Astrocyte of the spinal cord (primary cell): Measurements from ENCODE around the gene TCEANC2.
A peak's percentile ranks its signal among the peaks of the same experiment; 100 is the strongest.
"Not testable (repeated sequence)": the region's sequence is repeated elsewhere in the genome, so short reads cannot be mapped to it uniquely, and the experiment has no call there.

Experiments used
- DNase-seq: peaks from one replicate; pipeline ENCODE4 v3.0.0; 2011; ENCODE audit warnings: low read depth, low spot score
- H3K4me3 ChIP-seq: 2 replicates; pipeline ENCODE4 v1.5.1; 2011; ENCODE audit warnings: low read depth, mild to moderate bottlenecking, low read length, moderate library complexity
- in situ Hi-C: cut with HindIII; loops from 2 replicates; pipeline ENCODE4 v1.10.0; 2017; ENCODE audit warnings: low sequenced_read_pairs
- TF ChIP-seq, protein P1 (sequence below): IDR thresholded peaks from 2 replicates; pipeline ENCODE4 v1.5.1; 2012; ENCODE audit warnings: low read depth, mild to moderate bottlenecking, low read length, inconsistent platforms

The TCEANC2 gene

DNA sequence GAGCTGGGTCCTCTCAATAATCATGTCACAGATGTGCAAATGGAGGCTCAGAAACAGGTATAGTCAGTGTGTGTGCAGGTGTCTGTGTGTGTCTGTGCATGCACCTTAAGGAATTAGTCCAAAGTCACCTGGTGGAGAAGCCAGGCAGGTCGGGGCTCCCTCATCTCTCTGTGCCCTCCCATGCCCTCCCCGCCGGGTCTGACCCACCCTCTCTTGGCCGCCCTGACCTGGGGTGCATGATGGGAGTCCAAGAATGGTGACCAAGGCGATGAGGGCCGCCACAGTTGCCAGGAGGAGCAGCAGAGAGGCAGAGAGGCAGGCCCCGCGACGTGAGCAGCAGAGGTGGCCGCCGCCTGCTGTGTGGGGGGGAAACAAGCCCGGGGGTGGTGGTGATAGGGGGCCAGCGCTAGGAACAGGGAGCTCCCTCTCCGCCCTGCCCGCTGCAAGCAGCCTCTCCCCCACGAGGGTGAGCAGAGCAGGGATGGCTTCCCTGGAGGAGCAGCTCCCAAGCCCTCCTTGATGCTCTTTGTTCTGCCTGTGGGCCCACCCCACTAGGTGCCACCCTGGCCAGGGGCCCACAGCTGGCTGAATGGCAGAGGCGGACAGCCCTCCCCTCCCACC, 39.3 kb upstream of the TCEANC2 start:
- TF ChIP-seq, protein P1, sequence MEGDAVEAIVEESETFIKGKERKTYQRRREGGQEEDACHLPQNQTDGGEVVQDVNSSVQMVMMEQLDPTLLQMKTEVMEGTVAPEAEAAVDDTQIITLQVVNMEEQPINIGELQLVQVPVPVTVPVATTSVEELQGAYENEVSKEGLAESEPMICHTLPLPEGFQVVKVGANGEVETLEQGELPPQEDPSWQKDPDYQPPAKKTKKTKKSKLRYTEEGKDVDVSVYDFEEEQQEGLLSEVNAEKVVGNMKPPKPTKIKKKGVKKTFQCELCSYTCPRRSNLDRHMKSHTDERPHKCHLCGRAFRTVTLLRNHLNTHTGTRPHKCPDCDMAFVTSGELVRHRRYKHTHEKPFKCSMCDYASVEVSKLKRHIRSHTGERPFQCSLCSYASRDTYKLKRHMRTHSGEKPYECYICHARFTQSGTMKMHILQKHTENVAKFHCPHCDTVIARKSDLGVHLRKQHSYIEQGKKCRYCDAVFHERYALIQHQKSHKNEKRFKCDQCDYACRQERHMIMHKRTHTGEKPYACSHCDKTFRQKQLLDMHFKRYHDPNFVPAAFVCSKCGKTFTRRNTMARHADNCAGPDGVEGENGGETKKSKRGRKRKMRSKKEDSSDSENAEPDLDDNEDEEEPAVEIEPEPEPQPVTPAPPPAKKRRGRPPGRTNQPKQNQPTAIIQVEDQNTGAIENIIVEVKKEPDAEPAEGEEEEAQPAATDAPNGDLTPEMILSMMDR = no peak
- H3K4me3 ChIP-seq = no peak overlapping the region
- in situ Hi-C loops = no loop called here
- no peak for DNase-seq

DNA sequence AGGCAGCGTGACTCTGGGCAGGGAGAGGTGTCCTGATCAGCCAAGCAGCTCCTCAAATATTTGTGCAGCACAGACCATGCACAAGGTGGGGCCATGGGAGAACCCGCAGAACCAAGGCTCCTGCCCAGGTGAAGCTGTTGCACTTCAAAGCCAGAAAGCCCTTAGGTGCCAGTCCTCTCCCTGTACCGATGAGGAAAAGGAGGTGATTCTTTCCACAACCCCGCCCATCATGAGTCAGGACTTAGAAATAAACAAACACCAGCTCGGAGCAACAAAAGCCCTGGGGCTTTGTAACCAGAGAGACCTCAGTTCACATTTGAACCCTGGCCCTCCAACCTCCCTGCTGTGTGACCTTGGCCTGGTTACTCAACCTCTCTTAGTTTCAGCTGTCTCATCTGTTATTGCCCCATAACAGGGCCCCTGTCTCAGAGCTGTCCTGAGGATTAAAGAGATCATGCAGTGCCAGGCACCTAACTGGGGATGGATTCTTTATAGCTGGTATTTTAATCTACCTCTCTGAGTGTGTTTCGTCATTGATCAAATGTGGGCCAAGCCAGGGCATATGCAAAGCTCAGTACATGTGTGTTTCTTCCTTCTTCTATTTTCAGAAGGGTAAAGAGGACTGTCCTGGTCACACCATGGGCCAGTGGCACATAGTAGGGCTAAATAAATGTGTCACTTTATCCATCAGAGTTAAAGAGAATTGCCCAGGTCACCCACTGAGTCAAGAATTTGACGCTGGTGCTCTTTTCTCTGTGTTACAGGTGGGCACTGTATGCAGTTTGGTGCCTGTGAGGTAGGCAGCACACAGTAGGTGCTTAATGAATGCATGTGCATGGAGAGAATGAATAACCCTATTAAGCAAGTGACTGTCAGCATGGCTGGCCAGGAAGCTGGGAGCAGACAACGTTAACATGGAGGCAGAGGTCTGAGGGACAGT, 36.8 kb upstream of the TCEANC2 start:
- peak; percentile 39 for DNase-seq
- TF ChIP-seq, protein P1 = no peak
- in situ Hi-C loops = no loop called here
- no peak overlapping the region for H3K4me3 ChIP-seq

DNA sequence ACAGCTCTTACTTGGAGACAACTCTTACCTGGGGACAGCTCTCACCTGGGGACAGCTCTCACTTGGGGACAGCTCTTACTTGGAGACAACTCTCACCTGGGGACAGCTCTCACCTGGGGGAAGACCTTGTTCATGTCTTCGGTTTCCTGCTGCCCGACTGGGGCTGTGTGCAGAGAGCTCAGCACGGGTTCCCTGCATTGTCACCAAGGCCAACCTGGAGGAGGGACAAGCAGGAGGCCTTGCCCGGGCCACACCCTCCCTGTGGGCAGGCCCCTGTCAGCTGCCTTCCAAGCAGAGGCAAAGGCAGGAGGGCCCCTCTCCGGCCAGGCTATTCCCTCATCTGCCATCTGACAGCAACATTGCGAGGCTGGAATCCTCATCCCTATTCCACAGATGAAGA, 35.4 kb upstream of the TCEANC2 start, which contains the start of gene LDLRAD1:
LDLRAD1 (minus strand) TSS at position 208 of the 400 bp plus-strand sequence; CDS start at position 134, 74 bp downstream.
- TF ChIP-seq, protein P1 = no peak
- DNase-seq = no peak
- H3K4me3 ChIP-seq = no peak within 1 kb of the TSS
- in situ Hi-C loops = no loop called here

DNA sequence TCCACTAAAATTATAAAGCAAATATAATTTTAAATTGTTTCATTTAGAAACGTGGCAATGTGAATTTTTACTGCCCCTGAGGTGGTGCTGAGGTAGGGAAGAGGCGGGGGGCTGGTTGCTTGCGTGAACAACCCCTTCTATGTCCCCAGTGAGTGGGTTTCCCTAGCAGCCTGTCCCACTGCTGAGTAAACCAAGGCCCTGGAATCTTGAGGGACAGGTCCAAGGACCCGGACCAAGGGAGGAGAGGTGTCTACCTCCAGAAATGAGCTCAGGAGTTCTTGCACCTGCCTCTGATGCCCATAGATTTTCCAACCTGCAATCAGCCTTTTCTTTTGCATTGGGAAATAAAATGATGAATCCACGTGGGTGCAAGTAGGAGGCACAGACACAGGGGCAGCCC, 34.8 kb upstream of the TCEANC2 start:
- TF ChIP-seq, protein P1 = no peak
- H3K4me3 ChIP-seq = no peak overlapping the region
- DNase-seq = no peak
- in situ Hi-C loops = no loop called here

DNA sequence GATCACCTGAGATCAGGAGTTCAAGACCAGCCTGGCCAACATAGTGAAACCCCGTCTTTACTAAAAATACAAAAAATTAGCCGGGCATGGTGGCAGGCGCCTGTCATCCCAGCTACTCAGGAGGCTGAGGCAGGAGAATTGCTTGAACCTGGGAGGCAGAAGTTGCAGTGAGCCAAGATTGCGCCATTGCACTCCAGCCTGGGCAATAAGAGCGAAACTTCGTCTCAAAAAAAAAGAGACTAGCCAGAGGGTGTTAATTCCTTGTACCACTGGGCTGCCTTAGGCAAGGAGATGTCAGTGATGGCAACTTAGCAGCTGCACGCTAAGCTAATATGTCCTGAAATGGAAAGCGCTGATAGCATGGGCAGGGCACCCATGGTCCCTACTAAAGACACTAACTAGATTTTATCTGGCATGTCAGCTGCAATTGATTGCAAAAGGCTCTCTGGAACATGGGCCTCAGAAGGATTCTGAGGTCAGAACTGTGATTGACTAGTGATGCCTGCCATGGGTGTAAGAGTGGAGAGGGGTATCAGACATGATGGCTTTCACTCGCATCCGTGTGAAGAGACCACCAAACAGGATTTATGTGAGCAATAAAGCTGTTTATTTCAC, 33.7 kb upstream of the TCEANC2 start:
- H3K4me3 ChIP-seq, DNase-seq, in situ Hi-C loops: not testable (repeated sequence)

DNA sequence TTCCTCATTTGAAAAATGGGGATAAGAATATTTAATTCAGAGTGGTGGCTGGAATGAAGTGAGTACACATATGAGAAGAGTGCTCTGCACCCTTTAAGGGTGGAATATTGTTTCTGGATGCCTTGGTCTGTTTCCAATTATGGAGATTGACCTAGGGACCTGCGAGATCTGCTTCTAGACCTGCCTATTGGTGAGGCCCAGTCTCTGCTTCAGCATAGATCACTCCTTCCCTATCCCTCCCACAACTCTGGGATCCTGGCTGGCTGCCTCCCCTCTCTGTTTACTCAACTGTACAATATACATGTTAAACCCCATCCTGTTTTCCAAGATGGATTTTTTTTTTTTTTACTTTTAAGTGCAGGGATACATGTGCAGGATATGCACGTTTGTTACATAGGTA, 29.1 kb upstream of the TCEANC2 start:
- TF ChIP-seq, protein P1 = no peak
- H3K4me3 ChIP-seq = no peak overlapping the region
- in situ Hi-C loops = no loop called here
- no peak for DNase-seq

DNA sequence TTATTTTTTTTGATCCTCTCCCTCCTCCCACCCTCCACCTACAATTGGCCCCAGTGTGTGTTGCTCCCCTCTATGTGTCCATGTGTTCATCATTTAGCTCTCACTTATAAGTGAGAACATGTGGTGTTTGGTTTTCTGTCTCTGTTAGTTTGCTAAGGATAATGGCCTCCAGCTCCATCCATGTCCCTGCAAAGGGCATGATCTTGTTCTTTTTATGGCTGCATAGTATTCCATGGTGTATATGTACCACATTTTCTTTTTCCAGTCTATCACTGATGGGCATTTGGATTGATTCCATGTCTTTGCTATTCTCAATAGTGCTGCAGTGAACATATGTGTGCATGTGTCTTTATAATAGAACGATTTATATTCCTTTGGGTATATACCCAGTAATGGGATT, 28.6 kb upstream of the TCEANC2 start:
- DNase-seq, H3K4me3 ChIP-seq, in situ Hi-C loops: not testable (repeated sequence)
